NCI-H146 treated with DMSO at 0.1 percent for 48 hours (cell line): Measurements from ENCODE around the gene PPM1L.

ENCODE experiments used
- DNase-seq: peaks from one replicate; lab custom pipeline; 2025; ENCODE audit not compliant: unreplicated experiment; lab: John Stamatoyannopoulos, UW

The PPM1L gene

DNA sequence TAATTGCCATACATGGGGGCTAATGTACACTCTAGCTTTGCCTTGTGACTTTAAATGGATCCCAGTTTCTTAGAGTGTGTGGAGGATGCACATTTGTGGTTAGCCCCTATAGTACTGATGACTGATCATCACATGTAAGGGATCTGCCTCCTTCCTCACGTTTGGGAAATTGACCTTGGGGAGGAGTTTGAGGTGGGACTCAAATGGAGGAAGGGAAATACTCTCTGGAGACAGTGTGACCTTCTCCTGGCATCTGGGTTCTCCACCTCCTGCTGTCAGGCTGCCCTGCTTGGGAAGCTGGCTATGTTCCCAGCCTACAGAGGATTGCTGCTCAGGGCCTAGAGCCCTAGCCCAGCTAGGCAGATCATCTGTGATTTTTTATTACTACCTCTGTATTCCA is 48.7 kb downstream of the PPM1L start:
- DNase-seq = no peak

DNA sequence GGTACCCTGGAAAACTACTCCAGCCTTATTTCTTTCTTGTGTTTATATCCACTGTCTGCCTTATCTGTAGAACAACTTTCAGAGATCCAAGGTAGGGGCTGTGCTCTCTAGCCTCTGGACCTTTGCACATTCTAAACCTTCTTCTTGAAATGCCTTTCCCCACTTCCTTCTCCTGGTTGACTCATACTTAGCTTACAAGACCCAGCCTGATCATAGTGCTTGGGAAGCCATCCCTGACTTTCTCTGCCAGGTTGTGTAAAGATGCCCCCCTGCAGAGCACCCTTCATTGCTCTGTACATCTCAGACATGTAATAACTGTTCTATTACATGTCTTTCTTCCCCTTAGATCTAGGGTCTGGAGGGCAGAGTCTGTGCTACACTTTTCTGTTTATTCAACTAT is 50.1 kb downstream of the PPM1L start:
- DNase-seq = no peak

- no peak for DNase-seq
Measured at GRCh38 chr3:160806686-160807085, 50.7 kb downstream of the PPM1L start.

GRCh38 chr3:160808838-160809237 is 52.8 kb downstream of the PPM1L start:
- no peak for DNase-seq

DNA sequence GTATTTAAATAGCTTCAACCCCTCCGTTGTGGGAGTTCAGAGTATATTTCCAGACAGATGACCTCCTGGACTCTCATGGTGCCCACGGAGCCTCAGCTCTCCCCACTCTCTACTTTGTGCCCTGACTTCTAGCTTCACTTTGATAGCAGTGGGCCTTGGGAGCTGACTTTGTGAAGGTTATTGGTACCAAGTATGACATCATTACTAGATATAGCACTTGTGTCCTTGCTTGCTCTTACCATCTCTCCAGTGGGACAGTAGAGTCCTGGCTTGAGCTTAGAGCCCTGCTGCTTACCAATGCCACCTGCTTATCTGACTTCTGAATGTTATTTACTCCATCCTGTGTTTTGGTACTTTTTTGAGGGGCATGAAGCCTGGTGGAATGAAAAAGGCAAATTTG is 53.4 kb downstream of the PPM1L start:
- DNase-seq = no peak

- DNase-seq = no peak
Measured at GRCh38 chr3:160810362-160811236, 54.6 kb downstream of the PPM1L start.

GRCh38 chr3:160811237-160811548 is 55.2 kb downstream of the PPM1L start:
- DNase-seq = no peak

DNA sequence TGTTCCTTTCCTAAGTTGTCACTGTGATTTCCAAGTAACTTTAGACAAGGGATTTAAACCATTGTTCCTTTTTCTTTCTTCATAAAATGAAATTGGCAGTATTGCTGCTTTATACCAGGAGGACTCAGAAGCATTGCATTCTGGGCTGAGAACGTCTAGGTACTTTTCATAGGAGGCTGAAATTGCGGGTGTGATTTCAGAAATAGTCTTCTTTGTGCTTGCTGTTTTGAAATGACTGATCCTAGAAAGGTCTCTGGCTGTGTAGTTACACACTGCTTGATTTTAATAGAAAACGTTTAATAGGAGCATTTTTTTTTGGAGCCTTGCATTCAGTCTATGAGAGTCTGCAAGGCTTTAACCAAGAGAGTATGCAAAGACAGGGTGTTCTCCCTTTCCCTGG is 56.3 kb downstream of the PPM1L start:
- DNase-seq = no peak

DNA sequence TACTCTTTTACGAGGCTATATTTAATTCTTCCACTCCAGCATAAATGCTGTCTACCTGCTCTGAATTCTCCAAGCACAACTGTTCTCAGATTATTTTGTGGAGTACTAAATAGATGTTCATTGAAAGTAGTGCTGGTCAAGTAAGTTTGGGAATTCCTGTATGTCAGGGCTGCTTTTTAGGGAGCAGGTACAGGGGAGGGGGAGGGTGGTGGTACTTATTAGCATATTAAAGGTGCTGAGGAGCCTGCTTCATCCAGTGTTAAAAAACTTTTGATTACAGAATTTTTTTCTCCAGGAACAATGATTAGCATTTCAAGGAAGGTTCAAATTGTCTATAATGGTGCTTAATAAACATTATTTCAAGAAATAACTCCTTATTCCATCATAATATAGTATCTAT is 59.2 kb downstream of the PPM1L start:
- DNase-seq = no peak

GRCh38 chr3:160820022-160820421 is 64.0 kb downstream of the PPM1L start:
- no peak for DNase-seq

DNA sequence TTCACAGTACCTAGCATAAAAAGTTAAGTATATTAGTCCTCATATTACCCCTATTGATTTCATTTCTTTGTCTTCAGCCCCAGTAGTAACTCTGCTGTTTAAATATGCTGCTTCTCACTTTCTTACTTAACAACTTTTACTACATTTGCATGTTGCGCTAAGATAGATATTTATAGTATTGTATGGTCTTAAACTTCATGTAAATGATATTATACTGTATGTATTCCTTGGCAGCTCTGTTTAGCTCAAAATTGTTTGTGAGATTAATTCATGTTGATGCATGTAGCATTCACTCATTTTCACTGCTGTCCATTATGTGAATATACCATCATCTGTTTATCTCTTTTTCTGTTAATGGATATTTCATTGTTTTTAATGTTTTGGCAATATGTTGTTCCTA is 64.4 kb downstream of the PPM1L start:
- DNase-seq = no peak

DNA sequence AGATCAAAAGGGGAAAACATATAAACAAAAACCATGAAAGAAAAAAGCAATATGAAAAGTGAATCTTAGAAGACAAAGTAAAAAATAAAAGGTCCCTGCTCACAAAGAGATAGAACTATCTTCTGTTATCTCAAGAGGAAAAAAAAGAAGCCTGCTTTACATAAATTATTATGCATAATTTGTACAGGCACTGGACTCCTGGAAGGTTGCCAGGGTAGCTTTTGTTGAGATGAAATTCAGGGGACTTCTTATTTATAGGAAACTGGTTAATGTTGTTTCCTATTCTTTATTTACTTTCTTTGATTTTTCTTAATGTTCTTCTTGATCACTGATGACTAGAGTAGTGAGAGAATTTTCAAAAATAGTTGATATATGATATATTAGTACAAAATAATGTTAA is 66.9 kb downstream of the PPM1L start:
- DNase-seq = peak; percentile 29

GRCh38 chr3:160825311-160825800 is 69.3 kb downstream of the PPM1L start:
- no peak for DNase-seq

GRCh38 chr3:160826408-160826807 is 70.4 kb downstream of the PPM1L start:
- DNase-seq = no peak

GRCh38 chr3:160826991-160827390 is 71.0 kb downstream of the PPM1L start:
- no peak for DNase-seq

DNA sequence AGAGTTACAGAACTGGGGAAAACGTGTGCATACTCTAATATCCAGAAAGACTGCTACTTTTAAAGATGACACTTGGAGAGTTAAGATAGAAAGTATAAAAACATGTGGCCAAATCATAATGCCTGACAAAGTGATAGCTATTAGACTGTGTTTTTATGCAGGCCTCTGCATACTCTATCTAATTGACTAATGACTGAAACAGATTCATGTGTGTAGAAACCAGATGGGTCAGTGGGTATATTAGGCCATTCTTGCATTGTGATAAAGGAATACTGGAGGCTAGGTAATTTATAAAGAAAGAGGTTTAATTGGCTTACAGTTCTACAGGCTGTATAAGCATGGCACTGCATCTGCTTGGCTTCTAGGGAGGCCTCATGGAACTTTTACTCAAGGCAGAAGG is 71.5 kb downstream of the PPM1L start:
- DNase-seq = no peak

GRCh38 chr3:160828880-160829279 is 72.8 kb downstream of the PPM1L start:
- DNase-seq = no peak

GRCh38 chr3:160829486-160830009 is 73.5 kb downstream of the PPM1L start:
- no peak for DNase-seq

DNA sequence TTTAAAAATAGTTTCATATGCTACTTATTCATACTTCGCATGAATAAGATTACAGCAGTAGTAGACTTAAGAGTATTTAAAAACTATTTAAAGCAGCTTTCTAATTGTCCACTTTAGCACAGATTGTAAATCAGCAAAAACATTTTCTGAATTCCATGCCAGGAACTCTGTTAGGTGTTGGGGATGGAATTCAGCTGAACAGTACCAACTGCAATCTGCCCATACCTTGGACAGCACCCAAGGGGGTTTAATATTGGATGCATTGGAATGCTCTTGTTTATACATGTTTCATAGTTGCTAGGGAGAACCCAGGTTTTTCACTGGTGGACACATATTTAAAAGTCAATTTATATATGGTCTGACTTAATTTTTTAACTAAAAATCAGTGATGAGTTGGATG is 74.8 kb downstream of the PPM1L start:
- no peak for DNase-seq

DNA sequence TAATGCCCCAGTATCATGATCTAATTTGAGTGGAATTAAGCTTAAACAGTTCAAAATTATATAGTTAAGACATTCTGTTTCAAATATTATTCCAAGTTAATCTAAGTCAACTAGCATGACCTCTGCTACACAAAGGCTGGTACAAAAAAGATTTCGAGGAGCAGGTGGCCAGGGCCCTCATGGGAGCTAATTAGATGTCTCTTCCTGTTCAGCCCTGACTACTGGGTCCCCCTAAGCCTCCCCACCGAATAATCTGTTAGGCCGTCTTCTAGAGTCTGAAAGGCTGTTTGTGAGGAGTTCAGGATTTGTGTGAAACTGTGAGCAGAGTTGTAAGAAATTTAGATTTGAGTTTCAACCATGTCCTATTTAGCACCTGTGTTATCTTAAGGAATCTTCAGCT is 75.4 kb downstream of the PPM1L start:
- DNase-seq = peak; percentile 19

DNA sequence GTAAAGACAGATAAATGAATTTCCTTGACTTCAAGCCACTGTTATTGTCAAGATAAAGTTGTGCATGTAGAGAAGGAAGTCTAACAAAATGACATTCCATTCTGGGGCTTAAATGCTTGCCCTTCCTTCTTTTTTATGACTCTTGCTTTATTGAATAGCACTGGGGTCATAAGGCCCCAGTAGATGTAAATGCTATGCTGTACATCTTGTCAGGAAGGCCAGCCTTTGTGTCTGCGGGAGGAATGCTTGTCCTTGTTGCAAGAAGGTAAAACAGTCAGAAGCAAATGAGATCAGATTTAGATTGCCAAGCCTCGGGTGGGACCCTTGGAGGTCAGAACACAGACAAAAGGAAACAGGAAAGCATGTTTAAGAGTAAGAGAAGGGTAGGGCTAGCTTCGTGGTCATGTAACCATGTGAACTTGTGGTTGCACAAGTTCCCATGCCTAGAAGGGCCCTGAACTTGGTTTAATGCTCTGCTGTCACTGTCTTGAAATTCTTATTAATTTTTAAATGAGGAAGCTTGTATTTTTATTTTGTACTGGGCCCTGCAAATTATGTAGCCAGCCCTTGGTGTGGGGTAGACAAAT is 81.5 kb downstream of the PPM1L start:
- DNase-seq = no peak

DNA sequence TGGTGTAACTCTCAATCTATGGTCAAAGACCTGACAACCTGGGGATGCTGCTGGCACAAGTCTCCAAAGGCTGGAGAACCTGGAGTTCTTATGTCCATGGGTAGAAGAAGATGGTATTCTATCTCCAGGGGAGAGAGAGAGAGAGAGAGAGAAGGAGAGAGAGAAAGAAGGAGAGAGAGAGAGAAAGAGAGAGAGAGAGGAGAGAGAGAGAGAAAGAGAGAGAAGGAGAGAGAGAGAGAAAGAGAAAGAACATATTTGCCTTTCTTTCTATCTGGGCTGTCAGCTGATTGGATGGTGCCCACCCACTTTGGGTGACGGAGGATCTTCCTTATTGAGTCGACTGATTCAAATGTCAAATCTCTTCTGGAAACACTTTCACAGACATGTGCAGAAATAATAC is 84.6 kb downstream of the PPM1L start:
- DNase-seq = no peak

- no peak for DNase-seq
Measured at GRCh38 chr3:160841455-160841854, 85.4 kb downstream of the PPM1L start.
